GM18909 (cell line): ENCODE measurements around the gene GRID2.

ENCODE experiments used
- ATAC-seq: cut with Tn5 transposase; IDR thresholded peaks from one replicate; pipeline ENCODE4 v1.9.1; 2021; ENCODE audit warnings: mild to moderate bottlenecking; ENCODE audit not compliant: unreplicated experiment, poor library complexity

The GRID2 gene

DNA sequence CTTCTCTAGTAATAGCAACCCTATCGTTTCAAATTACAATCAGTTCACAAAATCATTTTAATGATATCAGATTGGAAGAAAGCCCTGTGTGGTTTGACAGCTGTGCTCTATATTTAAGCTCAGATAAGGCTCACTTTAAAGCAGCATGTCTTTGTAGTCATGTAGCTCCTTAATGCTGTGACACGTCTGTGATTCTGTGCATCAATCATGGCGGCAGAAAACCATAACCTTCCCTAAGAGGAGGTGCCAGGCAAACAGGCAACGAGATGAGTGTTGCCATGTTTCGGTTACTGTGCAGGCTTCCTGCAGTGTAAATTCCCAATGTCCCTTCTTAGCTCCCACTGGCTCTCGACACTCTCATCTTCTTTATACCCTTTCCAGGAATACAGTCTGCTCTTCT is 212.7 kb downstream of the GRID2 start:
- no peak for ATAC-seq

DNA sequence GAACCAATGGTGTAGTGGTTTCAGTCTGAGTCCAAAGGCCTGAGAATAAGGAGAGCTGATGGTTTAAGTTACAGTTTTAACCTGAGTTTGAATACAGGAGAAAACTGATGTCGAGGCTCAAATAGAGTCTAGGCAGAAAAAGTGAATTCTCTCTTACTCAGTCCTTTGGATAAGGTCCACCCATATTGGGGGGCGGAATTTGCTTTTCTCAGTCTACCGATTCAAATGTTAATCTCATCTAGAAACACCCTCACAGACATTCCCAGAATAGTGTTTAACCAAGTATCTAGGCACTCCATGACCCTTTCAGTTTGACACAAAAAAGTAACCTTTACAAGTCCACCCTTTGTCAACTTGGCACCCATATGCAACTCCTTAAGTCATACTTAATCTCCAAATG is 216.0 kb downstream of the GRID2 start:
- no peak for ATAC-seq

DNA sequence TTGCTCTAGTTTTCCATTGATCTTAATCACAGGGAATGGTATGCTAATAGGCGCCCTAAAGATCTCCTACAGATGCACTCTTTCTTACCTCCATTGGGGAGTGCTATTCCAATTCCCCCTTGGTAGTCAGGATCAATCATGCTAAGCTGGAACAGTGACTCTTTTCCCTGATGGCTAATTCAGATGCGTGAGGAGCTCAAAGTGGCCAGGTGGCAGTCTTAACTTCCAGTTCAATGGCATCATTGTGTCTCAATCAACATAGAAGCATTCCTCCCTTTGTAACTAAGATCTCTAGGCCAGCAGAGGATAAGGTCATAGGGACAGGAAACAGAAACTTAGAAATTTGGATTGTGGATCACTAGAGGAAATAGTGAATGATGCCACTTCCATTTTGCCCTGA is 216.8 kb downstream of the GRID2 start:
- no peak for ATAC-seq

DNA sequence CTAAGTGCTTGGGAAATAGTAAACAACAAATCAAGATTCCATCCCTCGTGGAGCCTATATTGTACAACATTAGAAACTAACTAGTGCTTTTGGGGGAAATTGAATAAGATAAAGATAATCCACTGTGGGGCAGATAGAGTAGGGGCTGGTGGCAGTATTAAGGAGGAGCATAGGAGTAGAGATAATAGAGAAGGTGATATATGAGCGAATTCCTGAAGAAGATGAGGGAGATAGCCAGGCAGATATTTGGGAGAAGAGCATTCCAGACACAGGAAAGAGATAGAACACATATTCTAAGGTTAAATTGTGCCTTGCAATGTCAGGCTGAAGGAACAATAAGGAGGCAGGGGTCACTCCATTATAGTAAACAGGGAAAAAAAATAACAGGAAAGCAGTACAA is 218.2 kb downstream of the GRID2 start:
- no peak for ATAC-seq

DNA sequence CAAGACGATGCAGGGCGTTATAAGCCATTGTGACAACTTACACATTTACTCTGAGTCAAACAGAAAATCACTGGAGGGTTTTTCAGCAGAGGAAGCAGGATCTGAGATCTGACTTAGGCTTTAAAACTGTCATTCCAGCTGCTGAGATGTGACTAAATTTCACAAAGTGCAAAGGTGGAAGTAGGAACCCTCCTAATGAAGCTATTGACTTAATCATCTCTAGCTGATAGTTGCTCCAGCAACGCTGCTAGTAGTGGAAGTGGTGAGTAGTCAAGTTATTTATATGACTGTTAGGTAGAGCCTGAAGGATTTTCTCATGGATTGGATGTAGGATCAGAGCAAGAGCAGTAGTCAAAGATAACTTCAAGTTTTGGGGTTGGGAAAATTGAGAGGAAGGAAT is 218.6 kb downstream of the GRID2 start:
- no peak for ATAC-seq

DNA sequence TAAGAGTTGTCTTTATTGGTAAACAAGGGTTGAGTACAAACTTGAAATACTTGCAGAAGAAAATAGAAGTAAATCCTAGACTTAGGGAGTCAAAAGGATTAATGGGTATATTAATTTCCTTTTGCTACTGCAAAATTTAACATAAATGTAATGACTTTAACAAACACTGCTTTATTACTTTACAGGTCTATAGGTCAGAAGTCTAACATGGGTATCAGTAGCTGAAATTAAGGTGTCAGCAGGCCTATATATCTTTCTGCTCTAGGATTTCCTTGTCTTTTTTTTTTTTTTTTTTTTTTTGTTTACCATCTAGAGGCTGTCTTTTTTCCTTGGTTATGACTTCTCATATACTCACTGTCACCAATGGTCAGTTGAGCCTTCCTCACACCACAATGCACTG is 220.4 kb downstream of the GRID2 start:
- ATAC-seq, result no peak

DNA sequence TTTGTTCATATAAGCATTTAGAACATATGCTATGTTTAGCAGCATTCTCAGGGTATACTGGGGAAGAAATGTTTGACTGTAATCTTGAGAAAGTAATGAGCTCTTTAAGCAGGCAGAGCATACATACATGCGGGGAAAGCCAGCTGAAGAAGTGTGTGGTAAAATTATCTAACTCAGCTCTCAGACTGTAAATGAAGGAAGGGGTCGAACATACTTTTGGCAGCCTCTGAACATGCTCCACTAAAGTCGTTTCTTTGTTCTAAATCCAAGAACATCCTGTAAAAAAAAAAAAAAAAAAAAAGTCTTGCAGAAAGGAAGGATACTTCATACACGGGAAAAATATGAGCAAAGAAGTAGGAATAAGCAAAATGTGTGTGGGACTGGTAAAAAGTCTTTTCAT is 224.8 kb downstream of the GRID2 start:
- no peak for ATAC-seq

DNA sequence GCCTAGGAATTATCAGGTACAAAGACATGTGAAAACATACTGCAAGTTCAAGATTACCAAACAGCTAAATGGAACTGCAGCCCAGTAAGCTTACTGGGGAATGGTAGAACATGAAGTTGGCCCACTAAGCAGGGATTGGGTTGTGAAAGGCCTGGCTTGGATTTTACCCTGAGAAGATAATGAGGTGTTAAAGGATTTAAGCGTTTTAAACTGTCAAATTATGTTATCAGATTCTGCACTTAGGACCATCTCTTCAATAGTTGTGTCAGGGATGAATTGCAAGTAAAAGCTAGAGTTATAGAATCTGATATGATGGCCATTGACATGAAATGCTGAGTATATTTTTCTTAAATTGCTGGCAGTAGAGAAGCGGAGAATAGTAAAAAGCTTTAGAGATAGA is 225.7 kb downstream of the GRID2 start:
- ATAC-seq, result no peak

DNA sequence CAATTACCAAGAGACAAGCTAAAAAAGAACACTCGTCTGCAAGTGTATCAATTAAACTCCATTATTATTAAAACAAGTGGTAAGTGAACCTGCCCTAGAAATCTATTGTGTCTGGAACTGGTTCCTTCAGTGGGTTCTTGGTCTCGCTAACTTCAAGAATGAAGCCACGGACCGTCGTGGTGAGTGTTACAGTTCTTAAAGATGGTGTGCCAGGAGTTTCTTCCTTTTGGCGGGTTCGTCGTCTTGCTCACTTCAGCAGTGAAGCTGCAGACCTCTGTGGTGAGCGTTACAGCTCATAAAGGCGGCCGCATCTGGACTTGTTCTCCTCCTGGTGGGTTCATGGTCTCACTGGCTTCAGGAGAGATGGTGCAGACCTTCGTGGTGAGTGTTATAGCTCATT is 231.8 kb downstream of the GRID2 start:
- ATAC-seq, result no peak

DNA sequence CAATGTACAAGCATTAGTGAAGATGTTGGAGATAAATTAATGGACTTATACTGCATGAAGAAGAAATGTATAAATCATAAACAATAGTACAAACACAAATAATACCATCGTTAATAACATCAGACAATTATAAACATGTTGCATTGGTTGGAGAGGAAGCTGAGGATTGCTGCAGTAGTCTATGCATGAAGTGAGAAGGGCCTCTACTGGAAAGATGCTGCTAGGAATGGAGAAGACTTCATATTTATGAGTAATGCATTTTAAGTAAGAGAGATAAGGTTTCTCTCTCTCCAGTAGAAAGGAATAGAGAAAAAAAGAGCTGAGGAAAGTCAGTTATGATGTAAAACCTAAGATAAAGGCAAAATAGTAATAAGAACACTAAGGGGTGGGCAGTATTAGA is 247.8 kb downstream of the GRID2 start:
- ATAC-seq, result no peak

DNA sequence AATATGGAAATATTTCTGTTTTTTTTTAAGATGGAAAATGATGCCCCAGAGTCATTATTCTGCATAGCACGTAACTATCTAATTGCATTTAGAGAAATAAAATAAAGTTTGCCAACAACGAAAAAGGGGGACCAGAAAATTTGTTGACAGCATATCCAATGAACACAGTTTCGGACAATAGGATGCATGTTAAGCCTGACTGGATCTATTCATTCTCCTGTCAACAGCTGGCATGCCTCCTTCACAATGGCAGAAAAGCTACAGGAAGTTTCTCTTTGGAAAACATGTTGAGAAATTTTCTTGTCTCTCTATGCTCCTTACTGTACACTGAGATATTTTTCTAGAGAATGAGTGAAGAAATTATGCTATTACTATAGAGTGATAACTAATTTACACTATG is 262.5 kb downstream of the GRID2 start:
- ATAC-seq, result no peak

DNA sequence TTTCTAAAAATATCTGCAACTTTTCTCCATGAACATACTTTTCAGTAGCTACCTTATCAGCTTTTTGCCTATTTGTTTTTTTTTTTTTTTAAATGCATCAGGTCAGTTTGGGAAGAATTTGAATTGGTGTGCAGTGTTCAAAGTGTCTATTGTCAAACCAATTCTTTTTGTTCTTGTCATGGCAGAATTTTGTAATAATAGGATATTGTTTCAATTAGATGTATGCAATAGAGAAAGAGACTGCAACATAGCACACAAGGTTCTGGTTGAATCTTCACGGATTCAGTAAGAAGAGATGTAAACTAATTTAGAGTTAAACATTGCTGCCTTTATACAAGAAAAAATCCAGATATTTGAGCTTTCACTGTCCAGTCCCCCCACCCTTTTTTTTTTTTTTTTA is 277.1 kb downstream of the GRID2 start:
- ATAC-seq, result no peak

DNA sequence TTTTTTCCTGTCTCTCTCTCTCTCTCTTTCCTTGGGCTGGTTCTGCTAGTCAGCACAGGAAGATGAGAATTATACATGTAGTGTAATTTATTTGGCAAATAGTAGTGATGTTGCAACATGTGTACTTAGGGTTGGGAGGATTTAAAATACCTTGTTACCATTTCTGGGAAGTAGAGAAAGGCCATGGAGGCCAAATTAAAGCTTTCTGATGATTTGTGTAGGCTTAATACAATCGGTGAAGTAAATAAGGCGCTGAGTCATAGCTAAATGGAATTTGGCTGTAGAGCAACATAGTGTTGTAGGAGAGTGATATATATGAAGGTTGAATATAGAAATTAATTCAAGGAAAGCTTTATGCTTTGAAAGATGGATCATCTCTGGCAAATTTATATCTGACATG is 295.3 kb downstream of the GRID2 start:
- ATAC-seq, result no peak

DNA sequence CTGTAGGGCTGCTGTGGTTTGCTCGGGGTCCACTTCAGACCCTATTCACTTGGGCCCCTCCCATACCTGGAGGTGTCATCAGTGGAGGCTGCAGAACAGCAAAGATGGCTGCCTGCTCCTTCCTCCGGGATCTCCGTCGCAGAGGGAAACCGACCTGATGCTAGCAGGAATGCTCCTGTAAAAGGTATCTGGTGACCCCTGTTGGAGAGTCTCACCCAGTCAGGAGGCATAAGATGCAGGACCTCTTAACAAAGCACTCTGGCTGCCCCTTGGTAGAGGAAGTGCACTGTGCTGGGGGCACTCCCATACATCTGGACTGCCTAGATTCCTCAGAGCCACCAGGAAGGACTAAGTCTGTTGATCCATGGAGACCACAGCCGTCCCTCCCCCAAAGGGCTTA is 296.9 kb downstream of the GRID2 start:
- no peak for ATAC-seq

DNA sequence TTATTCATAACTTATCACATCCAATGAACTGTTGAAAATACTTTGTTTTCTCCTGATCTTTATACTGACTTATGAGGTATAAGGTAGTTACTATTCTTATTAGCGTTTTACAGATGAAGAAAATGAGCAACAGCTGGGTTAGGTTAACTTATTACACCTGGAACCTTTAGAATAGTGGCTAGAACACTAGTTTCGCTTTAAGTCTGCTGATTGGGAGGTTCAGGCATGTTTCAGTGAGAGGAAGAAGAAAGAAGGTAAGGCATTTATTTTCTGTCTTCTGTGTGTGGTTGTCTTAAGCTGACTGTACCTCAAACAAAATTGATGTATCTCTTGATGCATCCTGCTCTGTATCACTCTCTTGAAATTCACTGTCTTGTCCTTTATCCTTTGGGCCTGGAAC is 302.5 kb downstream of the GRID2 start:
- no peak for ATAC-seq

DNA sequence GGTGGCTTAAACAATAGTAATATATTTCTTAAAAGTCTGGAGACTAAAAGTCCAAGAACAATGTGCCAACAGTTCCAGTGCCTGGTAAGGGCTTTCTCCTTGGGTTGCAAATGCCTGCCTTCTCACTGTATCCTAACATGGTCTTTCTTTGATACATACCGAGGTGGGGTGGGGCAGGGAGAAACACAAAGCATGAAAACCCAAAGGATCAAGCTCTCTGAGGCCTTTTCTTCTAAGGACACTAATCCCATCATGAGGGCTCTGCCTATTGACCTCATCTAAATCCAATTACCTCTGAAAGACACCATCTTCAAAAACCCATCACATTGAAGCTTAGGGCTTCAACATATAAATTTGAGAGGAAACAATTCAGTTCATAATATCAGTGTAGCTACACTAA is 311.3 kb downstream of the GRID2 start:
- ATAC-seq, result no peak

DNA sequence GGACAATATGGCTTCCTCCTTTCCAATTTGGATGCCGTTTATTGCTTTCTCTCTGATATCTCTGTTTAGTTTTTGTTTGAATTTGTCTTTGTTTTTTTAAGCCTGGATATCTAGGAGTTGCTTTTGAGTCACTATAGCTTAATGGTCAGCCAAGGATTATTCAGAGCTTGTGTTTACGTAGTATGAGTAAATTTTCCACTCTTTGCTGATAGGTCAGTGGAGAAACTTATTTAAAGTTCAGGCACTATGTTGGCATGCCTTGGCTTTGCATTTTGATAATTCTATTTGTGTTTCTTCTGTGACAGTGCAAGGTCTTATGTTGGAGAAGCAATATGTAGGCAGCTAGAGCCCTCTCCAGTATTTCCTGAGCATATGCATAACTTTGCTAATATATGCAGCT is 315.2 kb downstream of the GRID2 start:
- no peak for ATAC-seq

DNA sequence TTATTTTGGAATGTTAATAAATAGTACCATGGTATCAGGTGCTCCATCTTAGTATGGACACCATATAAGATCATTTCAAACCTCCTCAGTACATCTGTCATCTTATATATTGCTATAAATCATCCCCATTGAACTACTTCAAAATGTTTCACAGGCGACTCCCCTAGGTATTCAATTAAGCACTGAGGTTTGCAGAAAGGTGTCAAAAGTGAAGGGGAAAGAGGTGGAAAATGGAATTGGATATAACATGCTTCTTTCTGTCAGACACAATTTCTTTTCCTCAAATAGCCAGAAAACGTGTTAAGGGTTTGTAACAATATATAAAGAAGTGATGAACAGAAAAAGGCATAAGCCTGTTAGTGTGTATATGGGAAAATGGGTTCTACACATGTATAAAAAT is 325.5 kb downstream of the GRID2 start:
- no peak for ATAC-seq

DNA sequence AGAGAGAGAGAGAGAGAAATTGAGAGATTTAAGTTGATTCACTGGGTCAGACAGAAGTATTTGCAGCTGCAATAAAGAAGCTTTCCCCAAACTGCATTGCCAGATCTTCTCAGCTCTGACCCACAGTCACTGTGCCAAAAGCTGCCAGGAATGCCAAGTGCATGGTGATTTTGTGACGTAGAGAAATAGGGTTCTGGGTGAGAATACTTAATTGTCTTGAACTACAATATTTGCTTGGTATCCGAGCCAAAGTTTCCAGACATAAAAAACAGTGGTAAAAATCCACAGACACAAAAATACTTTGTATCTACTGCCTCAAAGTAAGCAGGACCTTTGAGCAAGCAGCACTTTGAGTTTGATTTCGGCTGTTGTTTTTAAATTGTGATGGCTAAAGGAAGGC is 331.1 kb downstream of the GRID2 start:
- no peak for ATAC-seq

DNA sequence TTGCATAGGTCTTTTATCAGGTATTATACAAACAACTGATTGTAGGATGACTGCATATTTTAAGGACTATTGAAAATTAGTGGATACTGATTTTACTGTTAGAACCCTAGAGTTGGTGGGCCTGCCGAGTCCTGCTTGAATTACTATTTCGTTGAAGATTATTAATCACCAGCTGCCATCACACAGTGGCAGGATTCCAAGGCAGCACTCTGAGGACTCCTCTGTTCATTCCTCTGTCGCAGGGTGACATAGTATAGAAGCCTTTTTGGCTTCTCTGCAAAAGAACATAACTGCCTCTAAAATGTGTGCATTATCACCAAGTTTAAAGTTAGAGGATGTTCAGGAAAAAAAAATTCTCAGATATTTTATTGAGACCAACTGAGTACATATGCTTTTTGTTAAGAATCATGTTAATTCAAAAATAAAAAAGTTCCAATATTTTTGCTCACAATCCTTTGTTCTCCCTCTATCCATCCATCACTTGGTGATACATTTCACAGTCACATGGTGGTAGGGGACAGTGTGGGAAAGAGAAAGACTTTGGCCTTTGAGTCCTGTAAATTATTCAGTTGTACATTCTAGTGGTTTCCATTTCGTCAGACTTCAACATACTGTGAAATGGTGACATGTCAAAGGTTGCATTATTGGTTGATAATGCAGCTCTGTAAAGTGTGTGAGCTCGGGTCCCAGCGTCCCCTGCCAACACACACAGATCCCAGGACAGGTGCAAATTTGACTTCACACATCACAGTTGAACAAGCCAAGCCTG is 332.5 kb downstream of the GRID2 start:
- ATAC-seq, result no peak

DNA sequence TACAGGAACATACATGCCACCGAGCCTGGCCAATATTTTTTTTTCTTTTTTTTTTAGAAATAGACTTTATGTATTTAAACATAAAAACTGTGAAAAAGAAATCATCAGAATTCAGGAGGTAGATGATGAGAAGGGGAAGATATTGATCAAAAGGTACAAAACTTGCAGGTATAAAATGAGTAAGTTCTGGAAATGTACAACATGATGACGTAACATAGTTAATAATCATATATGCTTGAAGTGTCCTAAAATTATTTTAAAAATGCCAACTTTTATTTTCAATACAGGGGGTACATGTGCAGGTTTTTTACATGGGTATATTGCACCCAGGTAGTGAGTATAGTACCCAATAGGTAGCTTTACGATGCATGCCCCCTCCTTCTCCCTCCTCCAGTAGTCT is 337.6 kb downstream of the GRID2 start:
- no peak for ATAC-seq

DNA sequence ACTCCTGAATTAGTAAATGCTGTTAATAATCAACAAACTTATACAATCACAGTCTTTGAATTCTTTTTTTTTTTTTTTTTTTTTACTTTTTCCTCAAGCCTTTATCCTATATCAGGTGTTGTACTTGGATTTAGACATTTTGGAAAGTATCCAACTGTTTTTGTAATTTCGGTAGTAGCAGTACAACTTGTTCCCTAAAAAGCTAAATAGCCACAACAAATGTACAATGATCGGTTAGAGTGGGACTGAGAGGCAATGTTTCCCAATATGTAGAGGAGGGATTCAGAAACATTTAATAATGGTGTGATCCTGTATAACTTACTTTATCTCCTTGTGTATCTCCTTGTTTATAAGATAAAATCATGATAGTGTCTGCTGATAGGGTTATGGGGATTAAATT is 343.1 kb downstream of the GRID2 start:
- ATAC-seq, result no peak

DNA sequence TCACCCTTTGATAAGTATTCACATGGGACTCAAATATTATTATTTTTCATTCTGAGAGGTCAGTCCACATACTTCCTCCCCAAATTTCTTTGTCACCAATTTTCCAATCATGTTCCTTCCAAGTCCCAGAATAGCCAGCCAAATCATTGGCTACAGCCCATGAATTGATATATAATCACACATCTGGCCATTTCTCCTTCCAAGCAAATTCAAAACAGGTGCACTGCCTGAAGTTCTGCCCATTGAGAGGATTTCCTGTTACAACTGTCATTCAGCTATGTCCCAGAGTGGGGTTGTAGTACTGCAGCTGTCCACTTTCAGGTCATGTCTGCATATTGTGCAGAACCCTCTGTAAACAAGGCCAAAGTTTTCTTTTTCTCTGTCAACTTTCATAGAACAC is 347.8 kb downstream of the GRID2 start:
- ATAC-seq, result no peak
